MM.1S (cell line): ENCODE data around the gene KCNMA1.
"Not testable (repeated sequence)": the region's sequence is repeated elsewhere in the genome, so short reads cannot be mapped to it uniquely, and the experiment has no call there.

ENCODE experiments used
- DNase-seq: peaks from one replicate; pipeline ENCODE4 v3.0.0-alpha.2; 2015
- H2AFZ ChIP-seq: fragments of 300-600 bp; sonication (generic); 2 replicates; pipeline ENCODE4 v1.6.0; 2016; ENCODE audit warnings: antibody characterized with exemption, low read length
- H3F3A ChIP-seq: fragments of 300-600 bp; sonication (generic); 2 replicates; pipeline ENCODE4 v1.6.1; 2016; ENCODE audit warnings: mild to moderate bottlenecking, antibody characterized with exemption, low read length, moderate library complexity, mixed read lengths; ENCODE audit not compliant: insufficient read depth
- H3K27ac ChIP-seq: fragments of 300-600 bp; sonication (generic); 2 replicates; pipeline ENCODE4 v1.5.1; 2016; ENCODE audit warnings: mild to moderate bottlenecking, low read length
- H3K27me3 ChIP-seq: fragments of 300-600 bp; sonication (generic); replicated peaks from 2 replicates; pipeline ENCODE4 v1.6.0; 2016; ENCODE audit warnings: low read length; ENCODE audit not compliant: insufficient read depth
- H3K36me3 ChIP-seq: fragments of 300-600 bp; sonication (generic); replicated peaks from 2 replicates; pipeline ENCODE4 v1.6.1; 2016; ENCODE audit warnings: mild to moderate bottlenecking, low read length, mixed read lengths; ENCODE audit not compliant: insufficient read depth
- H3K4me1 ChIP-seq: fragments of 300-600 bp; sonication (generic); 2 replicates; pipeline ENCODE4 v1.6.1; 2016; ENCODE audit warnings: low read length, mixed read lengths
- H3K4me2 ChIP-seq: fragments of 300-600 bp; sonication (generic); 2 replicates; pipeline ENCODE4 v1.6.0; 2016; ENCODE audit warnings: low read depth, low read length
- H3K4me3 ChIP-seq: fragments of 300-600 bp; sonication (generic); 2 replicates; pipeline ENCODE4 v1.5.1; 2016; ENCODE audit warnings: low read length, mixed read lengths
- H3K79me2 ChIP-seq: fragments of 300-600 bp; sonication (generic); 2 replicates; pipeline ENCODE4 v1.6.1; 2016; ENCODE audit warnings: mixed run types, low read length, mixed read lengths
- H3K9ac ChIP-seq: fragments of 300-600 bp; sonication (generic); 2 replicates; pipeline ENCODE4 v1.6.1; 2016; ENCODE audit warnings: low read length, mixed read lengths
- H3K9me2 ChIP-seq: fragments of 300-600 bp; sonication (generic); replicated peaks from 2 replicates; pipeline ENCODE4 v1.6.1; 2016; ENCODE audit warnings: mild to moderate bottlenecking, low read length, mixed read lengths; ENCODE audit not compliant: insufficient read depth
- H3K9me3 ChIP-seq: fragments of 300-600 bp; sonication (generic); replicated peaks from 2 replicates; pipeline ENCODE4 v1.6.1; 2016; ENCODE audit warnings: mild to moderate bottlenecking, low read length, mixed read lengths; ENCODE audit not compliant: insufficient read depth
- H4K20me1 ChIP-seq: fragments of 300-600 bp; sonication (generic); 2 replicates; pipeline ENCODE4 v1.6.1; 2016; ENCODE audit warnings: mild to moderate bottlenecking, low read length, moderate library complexity, mixed read lengths; ENCODE audit not compliant: insufficient read depth
- CTCF ChIP-seq: fragments of 300-600 bp; sonication (generic); IDR thresholded peaks from 2 replicates; pipeline ENCODE4 v1.5.1; 2016; ENCODE audit warnings: antibody characterized with exemption, low read length, mixed read lengths
- EZH2 ChIP-seq: fragments of 300-600 bp; sonication (generic); optimal IDR thresholded peaks from 2 replicates; pipeline ENCODE3; 2017; ENCODE audit warnings: low read depth, mild to moderate bottlenecking, antibody characterized with exemption, low read length, mixed read lengths
- EZH2phosphoT487 ChIP-seq: fragments of 300-600 bp; sonication (generic); IDR thresholded peaks from 2 replicates; pipeline ENCODE4 v1.6.1; 2018; ENCODE audit warnings: antibody characterized with exemption, low read length

Gene KCNMA1

GRCh38 chr10:77348082-77348481 lies 289.5 kb downstream of the KCNMA1 start:
- 0 out of 2 replicates have a peak, but pooled peaks cover 3% of the 10 kb centered on the region for H3K4me1 ChIP-seq
- no peak overlapping the region for H3K27ac ChIP-seq
- no peak for DNase-seq
- no peak overlapping the region for H3K9ac ChIP-seq
- H3K36me3 ChIP-seq: no peaks in the 10 kb centered on the region
- peak overlapping the region; percentile 21; the same call in 1 of the 2 replicates for H3K4me3 ChIP-seq
- peak overlapping the region; percentile 46 for H3K4me2 ChIP-seq
- H3K27me3 ChIP-seq: no peaks in the 10 kb centered on the region
- no peaks in the 10 kb centered on the region for H3K9me2 ChIP-seq
- TF ChIP-seq EZH2: no peak
- H4K20me1 ChIP-seq: no peaks in the 10 kb centered on the region
- H3K79me2 ChIP-seq: no peaks in the 10 kb centered on the region
- H2AFZ ChIP-seq: 0 out of 2 replicates have a peak overlapping the region, but pooled peaks have one; percentile 41
- no peaks in the 10 kb centered on the region for H3F3A ChIP-seq
- H3K9me3 ChIP-seq: no peaks in the 10 kb centered on the region

GRCh38 chr10:77347052-77347451 lies 290.6 kb downstream of the KCNMA1 start:
- Histone ChIP-seq H2AFZ (no peak overlapping the region), H3K4me2 (no peak overlapping the region), H3K9ac (no peak overlapping the region), H3K4me1 (0 out of 2 replicates have a peak, but pooled peaks cover 3% of the 10 kb centered on the region), H3K36me3 (no peaks in the 10 kb centered on the region), H3K9me3 (no peaks in the 10 kb centered on the region), H3K27ac (no peak overlapping the region), H3F3A (no peaks in the 10 kb centered on the region), H3K9me2 (no peaks in the 10 kb centered on the region), H3K4me3 (no peak overlapping the region), H4K20me1 (no peaks in the 10 kb centered on the region), H3K79me2 (no peaks in the 10 kb centered on the region), H3K27me3 (no peaks in the 10 kb centered on the region)
- no peak for DNase-seq
- no peak for TF ChIP-seq EZH2phosphoT487
- TF ChIP-seq EZH2: no peak
- TF ChIP-seq CTCF: no peak

GRCh38 chr10:77341055-77341454 lies 296.6 kb downstream of the KCNMA1 start:
- Histone ChIP-seq H3K9me3 (no peaks in the 10 kb centered on the region), H3K4me2 (no peak overlapping the region), H3K9ac (no peak overlapping the region), H3K4me3 (no peak overlapping the region), H3F3A (no peaks in the 10 kb centered on the region), H3K27me3 (no peaks in the 10 kb centered on the region), H3K4me1 (no peaks in the 10 kb centered on the region), H3K9me2 (no peaks in the 10 kb centered on the region), H4K20me1 (no peaks in the 10 kb centered on the region), H2AFZ (no peak overlapping the region), H3K36me3 (no peaks in the 10 kb centered on the region), H3K79me2 (no peaks in the 10 kb centered on the region), H3K27ac (no peak overlapping the region)
- TF ChIP-seq EZH2phosphoT487 (no peak), EZH2 (no peak)
- DNase-seq: no peak

- not testable (repeated sequence) for H2AFZ ChIP-seq
Observed at GRCh38 chr10:77339872-77340271, 297.7 kb downstream of the KCNMA1 start.

GRCh38 chr10:77339166-77339565 lies 298.4 kb downstream of the KCNMA1 start:
- no peaks in the 10 kb centered on the region for H3K9me3 ChIP-seq
- H3K4me3 ChIP-seq: no peak overlapping the region
- H3K27me3 ChIP-seq: no peaks in the 10 kb centered on the region
- no peak for DNase-seq
- H4K20me1 ChIP-seq: no peaks in the 10 kb centered on the region
- no peak overlapping the region for H3K9ac ChIP-seq
- no peaks in the 10 kb centered on the region for H3K36me3 ChIP-seq
- H3F3A ChIP-seq: no peaks in the 10 kb centered on the region
- no peaks in the 10 kb centered on the region for H3K9me2 ChIP-seq
- no peak overlapping the region for H3K4me2 ChIP-seq
- no peak overlapping the region for H3K27ac ChIP-seq
- H2AFZ ChIP-seq: no peak overlapping the region
- no peaks in the 10 kb centered on the region for H3K79me2 ChIP-seq
- no peaks in the 10 kb centered on the region for H3K4me1 ChIP-seq
- TF ChIP-seq EZH2phosphoT487 (no peak), CTCF (no peak), EZH2 (no peak)

More at GRCh38 chr10:77339872-77340271, 297.7 kb downstream of the KCNMA1 start:
- H3K4me1 ChIP-seq, H3K27me3 ChIP-seq, H3K4me3 ChIP-seq, H4K20me1 ChIP-seq, H3K36me3 ChIP-seq, H3K79me2 ChIP-seq, H3K27ac ChIP-seq, H3K9me2 ChIP-seq, H3F3A ChIP-seq, H3K4me2 ChIP-seq, H3K9me3 ChIP-seq, DNase-seq, H3K9ac ChIP-seq: not testable (repeated sequence)
